Stimulated activated CD4-positive, alpha-beta T cell treated with anti-CD3 and anti-CD28 coated beads, Interleukin-1b, Interleukin-23, amount 100 ng/mL, for 24 hours (primary cell): ENCODE measurements around the gene TPR.
"Not testable (repeated sequence)": the region's sequence is repeated elsewhere in the genome, so short reads cannot be mapped to it uniquely, and the experiment has no call there.

ENCODE experiments used
- DNase-seq, 4 experiments: peaks; one replicate each; pipeline ENCODE4 v3.0.0-alpha.2; 2020; ENCODE audit warnings: low read depth in 4 of 4, low spot score in 1 of 4

TPR gene

GRCh38 chr1:186375152-186375928 lies at the start of gene TPR, which contains the start of gene ODR4:
Gene TPR (minus strand): TSS chr1:186375253. CDS start chr1:186375028, 225 bp downstream.
Gene ODR4 (plus strand): TSS chr1:186375838. CDS start chr1:186379786, 3,948 bp downstream.
- peak; percentile 88 to 93 (median 92) for DNase-seq

GRCh38 chr1:186424539-186424938 lies 49.5 kb upstream of the TPR start:
- DNase-seq = no peak

- no peak for DNase-seq
Measured at GRCh38 chr1:186421446-186421845, 46.4 kb upstream of the TPR start.

GRCh38 chr1:186420923-186421322 lies 45.9 kb upstream of the TPR start:
- no peak for DNase-seq

GRCh38 chr1:186420311-186420710 lies 45.3 kb upstream of the TPR start:
- DNase-seq = no peak

- no peak for DNase-seq
Measured at GRCh38 chr1:186418503-186418902, 43.5 kb upstream of the TPR start.

- DNase-seq = no peak
Measured at GRCh38 chr1:186413319-186413718, 38.3 kb upstream of the TPR start.

- DNase-seq = no peak
Measured at GRCh38 chr1:186409091-186409490, 34.0 kb upstream of the TPR start.

GRCh38 chr1:186404454-186405051 lies 29.5 kb upstream of the TPR start:
- DNase-seq = no peak

- DNase-seq = no peak
Measured at GRCh38 chr1:186403632-186404031, 28.6 kb upstream of the TPR start.

- not testable (repeated sequence) for DNase-seq
Measured at GRCh38 chr1:186401446-186401845, 26.4 kb upstream of the TPR start.

- DNase-seq = not testable (repeated sequence)
Measured at GRCh38 chr1:186392711-186393110, 17.7 kb upstream of the TPR start.

GRCh38 chr1:186391841-186392240 lies 16.8 kb upstream of the TPR start:
- DNase-seq = no peak

GRCh38 chr1:186390925-186391324 lies 15.9 kb upstream of the TPR start:
- no peak for DNase-seq

- no peak for DNase-seq
Measured at GRCh38 chr1:186386725-186387383, 11.8 kb upstream of the TPR start.

GRCh38 chr1:186375929-186376319 lies 871 bp upstream of the TPR start:
- no peak for DNase-seq

- DNase-seq = peak in 2 of 4 experiments; percentile 2 to 17
Measured at GRCh38 chr1:186374303-186375151, 526 bp downstream of the TPR start.

GRCh38 chr1:186347837-186348691 lies 27.0 kb downstream of the TPR start:
- DNase-seq = not testable (repeated sequence)

- no peak for DNase-seq
Measured at GRCh38 chr1:186340772-186341171, 34.3 kb downstream of the TPR start.

- no peak for DNase-seq
Measured at GRCh38 chr1:186337554-186337953, 37.5 kb downstream of the TPR start.
